Measurements from ENCODE around the gene STK32A.

DNA sequence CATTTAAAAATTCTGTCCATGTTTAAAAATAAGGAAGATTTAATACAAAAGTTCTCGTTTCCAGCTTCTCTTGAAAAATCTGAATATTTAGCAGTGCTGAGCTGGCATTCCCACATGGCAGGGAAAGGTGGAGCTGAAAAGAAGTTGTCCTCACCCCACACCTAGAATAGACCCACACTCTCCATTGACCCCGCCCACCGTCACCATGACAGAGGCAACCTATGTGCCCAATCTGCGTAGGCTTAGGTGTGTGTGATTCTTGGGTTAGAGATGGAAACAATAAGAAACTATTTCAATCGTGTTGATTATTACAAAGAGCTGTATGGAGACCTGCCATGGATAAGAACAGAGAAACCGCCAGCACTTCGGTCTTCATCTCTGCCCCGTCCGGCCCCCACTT is 8.9 kb upstream of the STK32A start:
- TF ChIP-seq, protein P1, sequence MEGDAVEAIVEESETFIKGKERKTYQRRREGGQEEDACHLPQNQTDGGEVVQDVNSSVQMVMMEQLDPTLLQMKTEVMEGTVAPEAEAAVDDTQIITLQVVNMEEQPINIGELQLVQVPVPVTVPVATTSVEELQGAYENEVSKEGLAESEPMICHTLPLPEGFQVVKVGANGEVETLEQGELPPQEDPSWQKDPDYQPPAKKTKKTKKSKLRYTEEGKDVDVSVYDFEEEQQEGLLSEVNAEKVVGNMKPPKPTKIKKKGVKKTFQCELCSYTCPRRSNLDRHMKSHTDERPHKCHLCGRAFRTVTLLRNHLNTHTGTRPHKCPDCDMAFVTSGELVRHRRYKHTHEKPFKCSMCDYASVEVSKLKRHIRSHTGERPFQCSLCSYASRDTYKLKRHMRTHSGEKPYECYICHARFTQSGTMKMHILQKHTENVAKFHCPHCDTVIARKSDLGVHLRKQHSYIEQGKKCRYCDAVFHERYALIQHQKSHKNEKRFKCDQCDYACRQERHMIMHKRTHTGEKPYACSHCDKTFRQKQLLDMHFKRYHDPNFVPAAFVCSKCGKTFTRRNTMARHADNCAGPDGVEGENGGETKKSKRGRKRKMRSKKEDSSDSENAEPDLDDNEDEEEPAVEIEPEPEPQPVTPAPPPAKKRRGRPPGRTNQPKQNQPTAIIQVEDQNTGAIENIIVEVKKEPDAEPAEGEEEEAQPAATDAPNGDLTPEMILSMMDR (IDR thresholded peaks at IDR 0.05) = no peak
- no peak for TF ChIP-seq POLR2A (IDR thresholded peaks at IDR 0.05)
